ENCODE data around the gene C13orf42.

DNA sequence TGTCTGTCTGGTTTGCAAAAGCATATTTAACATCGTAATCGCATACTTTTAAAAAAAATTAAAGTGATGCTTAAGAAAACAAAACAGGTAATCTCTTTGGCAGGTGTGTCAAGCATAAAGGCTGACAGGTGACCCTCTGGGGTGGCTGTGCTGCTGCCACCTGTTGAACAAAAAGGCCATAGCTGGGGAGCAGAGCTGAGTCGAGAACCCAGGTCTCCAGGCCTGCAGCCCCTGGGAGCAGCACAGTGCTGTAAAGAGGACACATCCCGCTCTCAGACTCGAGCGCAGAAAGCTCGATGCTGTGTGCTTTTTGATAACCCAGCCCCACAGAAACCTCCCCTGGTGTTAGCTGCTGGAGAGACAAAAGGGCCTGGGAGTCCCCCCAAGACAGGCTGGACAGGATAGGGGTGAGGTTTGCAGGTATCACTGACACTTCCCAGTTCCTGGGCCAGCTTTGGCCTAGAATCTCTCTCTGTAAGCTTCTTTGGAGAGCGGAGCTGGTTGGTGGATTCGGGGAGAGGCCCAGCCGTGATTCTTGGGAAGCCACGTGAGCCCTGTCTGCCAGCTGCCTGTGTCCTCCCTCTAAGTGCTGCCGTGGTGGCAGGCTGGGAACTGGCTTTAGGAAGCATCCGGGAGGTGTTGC, 66.9 kb downstream of the C13orf42 start:
- TF ChIP-seq EZH2 (IDR thresholded peaks at IDR 0.05; ENCODE audit: borderline replicate concordance, low read depth, low read length, severe bottlenecking) (no peak), POLR2AphosphoS5 (IDR thresholded peaks at IDR 0.05; ENCODE audit: insufficient read depth, low read depth, low read length) (no peak), POLR2A (IDR thresholded peaks at IDR 0.05; ENCODE audit: low read depth, low read length) (no peak), FOS (IDR thresholded peaks at IDR 0.05; ENCODE audit: borderline replicate concordance, insufficient read depth, low read length) (no peak), MYC (IDR thresholded peaks at IDR 0.05; ENCODE audit: low read depth, low read length) (no peak), GATA2 (IDR thresholded peaks at IDR 0.05; ENCODE audit: insufficient read depth, insufficient read length, low read depth, low read length) (no peak)
- TF ChIP-seq, protein P1, sequence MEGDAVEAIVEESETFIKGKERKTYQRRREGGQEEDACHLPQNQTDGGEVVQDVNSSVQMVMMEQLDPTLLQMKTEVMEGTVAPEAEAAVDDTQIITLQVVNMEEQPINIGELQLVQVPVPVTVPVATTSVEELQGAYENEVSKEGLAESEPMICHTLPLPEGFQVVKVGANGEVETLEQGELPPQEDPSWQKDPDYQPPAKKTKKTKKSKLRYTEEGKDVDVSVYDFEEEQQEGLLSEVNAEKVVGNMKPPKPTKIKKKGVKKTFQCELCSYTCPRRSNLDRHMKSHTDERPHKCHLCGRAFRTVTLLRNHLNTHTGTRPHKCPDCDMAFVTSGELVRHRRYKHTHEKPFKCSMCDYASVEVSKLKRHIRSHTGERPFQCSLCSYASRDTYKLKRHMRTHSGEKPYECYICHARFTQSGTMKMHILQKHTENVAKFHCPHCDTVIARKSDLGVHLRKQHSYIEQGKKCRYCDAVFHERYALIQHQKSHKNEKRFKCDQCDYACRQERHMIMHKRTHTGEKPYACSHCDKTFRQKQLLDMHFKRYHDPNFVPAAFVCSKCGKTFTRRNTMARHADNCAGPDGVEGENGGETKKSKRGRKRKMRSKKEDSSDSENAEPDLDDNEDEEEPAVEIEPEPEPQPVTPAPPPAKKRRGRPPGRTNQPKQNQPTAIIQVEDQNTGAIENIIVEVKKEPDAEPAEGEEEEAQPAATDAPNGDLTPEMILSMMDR (IDR thresholded peaks at IDR 0.05; ENCODE audit: extremely low read depth in 1 of 2, insufficient read depth in 1 of 2, low read depth in 1 of 2, low read length in 2 of 2): no peak
- TF ChIP-seq, protein P2, sequence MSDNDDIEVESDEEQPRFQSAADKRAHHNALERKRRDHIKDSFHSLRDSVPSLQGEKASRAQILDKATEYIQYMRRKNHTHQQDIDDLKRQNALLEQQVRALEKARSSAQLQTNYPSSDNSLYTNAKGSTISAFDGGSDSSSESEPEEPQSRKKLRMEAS (IDR thresholded peaks at IDR 0.05; ENCODE audit: insufficient read depth, insufficient read length): no peak
